Stimulated activated CD8-positive, alpha-beta memory T cell treated with anti-CD3 and anti-CD28 coated beads, Interleukin-7, amount 100 ng/mL, for 24 hours (primary cell): ENCODE results near the gene PPP1R26.
"Not testable (repeated sequence)": the region's sequence is repeated elsewhere in the genome, so short reads cannot be mapped to it uniquely, and the experiment has no call there.

ENCODE experiments used
- DNase-seq: peaks from one replicate; pipeline ENCODE4 v3.0.0-alpha.2; 2020; ENCODE audit warnings: low read depth

PPP1R26 gene

GRCh38 chr9:135505406-135506187, 26.0 kb downstream of the PPP1R26 start:
- DNase-seq: no peak

DNA sequence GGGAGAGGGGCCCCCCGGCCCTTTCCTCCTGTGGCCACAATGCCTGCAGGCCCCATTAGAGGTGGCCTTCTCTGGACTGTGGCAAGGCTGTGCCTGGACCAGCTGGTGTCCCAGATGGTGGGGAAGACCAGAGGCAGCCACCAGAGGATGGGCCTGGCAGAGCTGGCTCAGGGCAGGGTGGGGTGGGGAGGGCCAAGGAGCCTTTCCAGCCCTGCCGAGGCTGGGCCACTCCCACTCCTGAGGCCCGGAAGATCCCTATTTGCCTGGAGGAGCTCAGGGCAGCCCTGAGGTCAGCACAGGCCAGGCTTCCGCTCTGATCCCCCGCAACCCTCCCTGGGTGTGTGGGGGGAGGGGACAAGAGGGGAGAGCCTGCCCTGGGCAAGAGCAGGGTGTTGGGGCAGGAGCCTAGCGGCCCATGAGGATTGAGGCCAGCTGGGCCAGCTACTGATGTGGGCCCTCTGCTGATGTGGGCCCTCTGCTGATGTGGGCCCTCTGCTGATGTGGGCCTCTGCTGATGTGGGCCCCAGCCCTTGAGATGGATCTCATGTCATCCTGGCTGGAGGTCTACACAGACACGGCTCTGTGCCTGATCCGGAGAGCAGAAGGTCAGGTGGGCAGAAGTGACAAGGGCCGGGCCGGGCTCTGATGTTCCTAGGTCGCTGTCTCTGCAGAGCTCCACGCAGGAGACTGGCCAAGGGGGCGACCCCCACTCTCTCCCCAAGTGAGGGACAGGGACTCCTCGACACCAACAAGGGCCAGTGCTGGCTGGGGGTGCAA, 26.9 kb downstream of the PPP1R26 start:
- DNase-seq: no peak

DNA sequence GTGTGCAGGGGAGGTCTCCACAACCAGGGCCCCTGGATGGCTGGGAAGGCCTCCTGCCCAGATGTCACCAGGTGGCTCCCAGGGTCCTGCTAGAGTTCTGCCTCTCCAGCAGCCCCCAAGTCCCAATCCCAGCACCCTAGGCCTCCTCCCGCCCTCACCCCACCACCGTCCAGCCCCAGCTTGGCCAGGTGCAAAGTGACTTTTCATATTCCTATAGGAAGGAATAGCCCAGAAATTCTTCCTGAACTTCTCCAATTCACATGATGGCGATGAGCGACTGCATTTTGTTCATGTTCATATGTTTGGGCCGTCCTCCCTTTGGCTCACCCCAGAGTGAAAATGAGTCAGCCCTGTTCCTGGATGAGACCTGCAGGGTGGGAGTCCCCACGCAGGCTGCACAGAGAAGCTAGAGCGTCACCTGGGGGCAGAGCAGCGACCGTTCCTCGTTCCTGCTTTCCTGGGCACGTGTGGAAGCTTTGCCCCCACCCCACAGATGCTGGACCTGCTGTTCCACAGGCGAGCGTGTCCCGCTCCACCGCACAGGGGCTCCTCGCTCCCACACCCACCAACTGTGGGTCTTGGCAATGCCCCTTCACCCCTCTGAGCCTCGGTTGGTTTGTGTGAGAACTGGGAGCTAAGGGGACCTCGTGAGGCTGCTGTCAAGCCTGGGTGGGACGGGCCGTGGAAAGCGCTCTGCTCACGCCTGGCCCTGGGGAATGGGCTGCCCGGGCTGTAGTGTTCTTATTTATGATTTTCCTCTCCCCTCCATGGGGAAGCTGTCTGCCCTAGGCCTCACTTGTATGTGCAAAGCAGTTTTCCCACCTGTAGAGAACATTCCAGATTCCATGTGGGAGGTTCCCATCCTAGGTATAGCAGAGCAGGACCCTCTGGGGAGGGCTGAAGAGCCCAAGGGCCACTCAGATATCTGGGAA, 27.8 kb downstream of the PPP1R26 start:
- DNase-seq: no peak

- no peak for DNase-seq
Measured at GRCh38 chr9:135508211-135508820, 28.7 kb downstream of the PPP1R26 start.

DNA sequence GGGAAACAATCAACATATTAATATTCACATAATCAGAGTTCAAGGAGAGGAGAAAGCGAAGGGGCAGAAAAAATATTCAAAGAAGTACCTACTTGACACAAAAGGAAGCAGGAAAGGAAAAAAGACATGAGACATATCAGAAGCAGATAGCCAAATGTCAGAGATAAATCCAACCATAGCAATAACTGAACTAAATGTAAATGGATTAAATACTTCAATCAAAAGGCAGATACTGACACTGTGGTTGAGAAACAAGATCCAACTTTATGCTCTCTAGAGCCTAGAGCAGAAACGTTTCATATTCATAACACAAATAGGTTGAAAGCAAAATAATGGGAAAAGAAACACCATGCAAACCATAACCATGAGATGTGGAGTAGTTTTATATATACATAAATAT, 29.9 kb downstream of the PPP1R26 start:
- no peak for DNase-seq

- no peak for DNase-seq
Measured at GRCh38 chr9:135512241-135512603, 32.6 kb downstream of the PPP1R26 start.

DNA sequence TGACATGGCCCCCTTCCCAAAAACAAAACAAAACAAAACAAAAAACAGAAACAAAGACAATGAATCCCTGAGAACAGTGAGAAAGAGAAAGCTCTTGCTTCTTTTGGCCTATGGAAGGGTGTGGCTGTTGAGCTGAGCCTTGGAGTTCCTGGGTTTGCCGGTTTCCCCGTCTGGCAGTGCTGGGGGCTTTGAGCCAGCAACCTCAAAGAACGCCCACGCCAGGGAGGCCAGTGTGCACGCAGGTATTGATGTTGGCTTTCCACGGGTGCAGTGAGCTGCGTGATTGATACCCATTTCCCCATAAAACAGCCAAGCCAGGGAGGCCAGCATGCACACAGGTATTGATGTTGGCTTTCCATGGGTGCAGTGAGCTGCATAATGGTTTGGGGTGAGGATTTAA, 33.3 kb downstream of the PPP1R26 start:
- no peak for DNase-seq

DNA sequence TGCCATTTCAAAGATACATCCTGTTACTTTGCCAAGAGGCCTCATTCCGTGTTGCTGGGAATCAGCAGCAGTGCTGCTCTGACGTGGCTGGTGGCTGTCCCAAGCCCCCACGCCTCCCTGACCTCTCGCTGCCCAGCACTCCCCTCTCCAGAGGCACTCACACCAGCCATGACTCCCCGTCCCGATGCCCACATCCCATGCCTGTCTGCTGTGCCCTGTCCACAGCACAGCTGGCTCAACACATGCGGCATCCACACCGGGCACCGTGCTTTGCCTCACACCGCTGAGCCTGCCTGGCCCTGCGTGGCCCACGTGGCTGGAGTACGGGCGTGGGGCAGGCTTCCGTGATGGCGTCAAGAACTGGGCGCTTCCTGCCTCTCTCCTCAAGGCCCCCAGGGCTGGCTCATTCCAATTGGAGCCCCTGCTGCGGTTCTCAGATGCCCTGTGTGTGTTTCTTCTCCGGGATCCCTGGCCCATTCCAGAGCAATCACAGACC, 33.8 kb downstream of the PPP1R26 start:
- DNase-seq: no peak

- not testable (repeated sequence) for DNase-seq
Measured at GRCh38 chr9:135513906-135514305, 34.3 kb downstream of the PPP1R26 start.

DNA sequence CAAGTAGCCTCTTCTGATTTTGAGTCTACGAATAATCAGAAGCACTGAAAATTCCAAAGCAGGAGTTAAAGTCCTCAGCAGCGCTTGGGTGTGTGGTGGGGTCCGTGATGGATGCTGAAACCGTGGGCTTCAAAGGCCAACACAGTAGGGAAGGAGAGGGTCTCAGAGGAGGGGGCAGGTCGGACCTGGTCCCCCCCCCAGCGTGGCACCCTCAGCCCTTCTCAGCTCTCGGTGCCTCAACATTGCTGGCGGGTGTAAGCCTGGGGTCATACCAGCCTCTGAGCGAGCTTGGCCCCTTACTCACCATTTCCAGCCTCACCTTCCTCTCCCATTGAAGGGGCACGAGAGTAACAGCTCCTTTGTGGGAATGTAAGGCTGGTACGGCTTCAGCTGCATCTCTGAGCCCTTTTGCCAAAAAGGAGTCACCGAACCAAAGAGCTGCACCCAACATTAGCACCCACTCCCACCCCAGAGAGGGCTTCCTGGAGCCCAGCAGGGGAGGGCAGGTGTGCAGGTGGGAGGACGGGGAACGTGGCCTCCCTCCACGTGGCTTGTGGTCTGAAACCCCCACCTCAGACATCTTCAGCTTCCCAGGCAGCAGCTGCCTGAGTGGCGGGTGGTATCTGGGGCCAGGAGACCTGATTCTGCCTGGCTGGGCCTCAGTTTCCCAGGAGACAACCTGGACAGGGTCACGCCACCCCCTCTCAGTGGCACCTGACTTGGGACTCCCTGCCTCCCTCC, 34.9 kb downstream of the PPP1R26 start:
- DNase-seq: no peak

GRCh38 chr9:135515083-135515951, 35.7 kb downstream of the PPP1R26 start:
- no peak for DNase-seq

DNA sequence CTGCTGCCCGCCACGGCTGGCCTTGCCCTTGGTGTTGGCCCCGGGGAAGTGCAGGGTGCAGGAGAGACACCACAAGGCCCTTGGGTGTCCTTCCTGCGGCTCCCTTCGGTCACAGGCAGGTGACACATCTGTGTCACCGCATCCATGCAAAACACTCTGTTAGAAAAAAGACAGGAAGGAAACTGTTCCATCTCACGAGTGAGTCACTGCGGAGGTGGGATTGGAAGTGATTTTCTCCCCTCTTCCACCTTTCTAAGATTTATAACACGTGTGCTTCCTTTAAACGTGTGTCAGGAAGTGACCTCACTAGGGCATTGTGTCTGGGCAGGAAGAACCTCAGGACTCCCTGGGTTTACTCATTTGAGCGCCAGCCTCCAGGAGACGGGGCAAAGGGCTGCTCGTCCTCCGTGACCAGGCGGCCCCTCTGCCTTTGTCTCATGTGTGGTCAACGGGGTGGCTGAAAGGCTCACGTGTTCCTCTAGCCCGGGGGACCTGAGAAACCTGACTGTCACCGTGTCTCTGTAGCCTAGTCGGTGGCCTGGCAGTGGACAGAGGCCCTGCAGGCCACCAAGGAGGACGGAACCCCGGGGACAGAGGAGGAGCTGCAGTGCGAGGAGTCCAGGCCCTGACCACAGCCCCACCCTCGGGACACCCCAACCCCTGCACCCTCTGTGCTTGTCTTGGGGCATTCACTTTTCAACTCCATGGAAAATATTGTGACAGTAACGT, 36.7 kb downstream of the PPP1R26 start:
- DNase-seq: no peak

- DNase-seq: no peak
Measured at GRCh38 chr9:135517407-135517822, 37.8 kb downstream of the PPP1R26 start.

DNA sequence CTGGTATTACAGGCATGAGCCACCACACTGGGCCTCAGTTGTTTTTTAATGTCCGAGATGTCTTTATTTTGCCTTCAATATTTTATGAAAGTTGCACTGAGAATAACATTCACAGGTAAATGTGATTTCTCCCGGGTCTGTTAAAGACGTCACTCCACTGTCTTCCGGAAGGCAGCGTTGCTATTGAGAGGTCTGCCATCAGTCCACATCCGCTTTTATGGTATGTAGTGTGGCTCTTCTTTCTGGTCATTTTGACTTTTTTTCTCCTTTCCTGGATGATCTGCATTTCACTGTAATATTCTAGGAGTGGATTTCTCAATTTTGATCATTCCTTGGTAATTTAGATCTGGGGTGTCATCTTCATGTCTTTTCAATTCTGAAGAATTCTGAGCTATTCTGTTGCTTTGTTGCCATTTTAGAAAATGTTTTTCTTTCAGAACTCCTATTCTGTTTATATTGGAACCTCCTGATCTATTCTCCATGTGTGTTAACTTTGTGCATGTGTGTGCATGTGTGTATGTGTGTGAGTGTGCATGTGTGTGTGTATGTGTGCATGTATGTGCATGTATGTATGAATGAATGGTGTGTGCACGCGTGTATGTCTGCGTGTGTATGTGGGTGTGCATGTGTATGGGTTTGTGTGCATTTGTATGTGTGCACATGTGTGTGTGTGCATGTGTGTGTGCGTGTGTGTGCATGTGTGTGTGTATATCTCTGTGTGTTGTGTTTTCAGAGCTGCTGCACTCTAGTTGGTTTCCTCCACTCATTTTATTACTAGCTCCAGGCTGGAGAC, 39.8 kb downstream of the PPP1R26 start:
- no peak for DNase-seq

DNA sequence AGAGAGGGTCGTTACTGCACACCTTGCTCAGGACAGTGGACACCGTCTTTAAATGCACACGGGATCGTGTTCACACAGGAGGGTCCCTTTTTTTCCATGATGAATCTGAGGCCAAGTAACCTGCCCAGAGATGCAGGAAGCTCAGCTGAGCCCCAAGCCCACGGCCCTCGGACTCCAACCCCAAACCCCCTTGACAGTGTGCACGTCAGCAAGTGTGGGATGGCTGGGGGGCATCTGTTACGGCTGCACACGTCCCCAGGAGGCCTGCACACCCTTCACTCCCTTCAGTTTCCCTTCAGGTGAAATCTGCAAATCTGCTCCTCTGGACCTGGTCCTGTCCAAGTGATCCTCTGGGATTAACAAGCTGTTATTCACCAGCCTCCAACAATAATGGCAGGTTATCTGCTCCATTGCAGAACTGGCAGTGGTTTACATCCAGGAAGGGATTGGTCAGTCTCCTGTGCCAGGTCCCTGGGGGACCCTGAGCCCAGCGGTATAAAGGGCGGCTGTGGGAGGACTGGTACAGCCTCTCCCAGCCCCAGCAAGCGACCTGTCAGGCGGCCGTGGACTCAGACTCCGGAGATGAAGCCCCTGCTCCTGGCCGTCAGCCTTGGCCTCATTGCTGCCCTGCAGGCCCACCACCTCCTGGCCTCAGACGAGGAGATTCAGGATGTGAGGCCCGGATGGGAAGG, 41.5 kb downstream of the PPP1R26 start, which contains the start of gene LCN1:
Gene LCN1 (plus strand): TSS at position 525 of the 692 bp plus-strand sequence. CDS start 58 bp downstream, at position 583.
- DNase-seq: no peak

- no peak for DNase-seq
Measured at GRCh38 chr9:135521608-135522095, 42.1 kb downstream of the PPP1R26 start.

- no peak for DNase-seq
Measured at GRCh38 chr9:135522137-135522877, 42.7 kb downstream of the PPP1R26 start.
